Right atrium auricular region (tissue), 2 donors: ENCODE measurements around the gene OR56B4. TPM values are rescaled to one million over a fixed set of nuclear protein-coding genes. Genes with fewer than 3 reads are reported as not detected.
"Not testable (repeated sequence)": the region's sequence is repeated elsewhere in the genome, so short reads cannot be mapped to it uniquely, and the experiment has no call there.

Source experiments
- DNase-seq: peaks from one replicate; pipeline ENCODE4 v3.0.0-alpha.2; 2019; ENCODE audit warnings: low spot score
- H3K27ac ChIP-seq, 2 donors: fragments of 200-600 bp; sonication (generic); 1 replicate in 1 of 2; 2 replicates in 1 of 2; pipeline ENCODE4 v1.5.1; 2016 to 2019
- H3K27me3 ChIP-seq, 2 donors: fragments of 200-600 bp; sonication (generic); one replicate each; pipeline versions ENCODE4 v1.5.1 to v1.6.0; 2017 to 2019
- H3K36me3 ChIP-seq: fragments of 200-600 bp; sonication (generic); one replicate; pipeline ENCODE4 v1.5.1; 2016
- H3K4me1 ChIP-seq, 2 donors: fragments of 200-600 bp; sonication (generic); one replicate each; pipeline versions ENCODE4 v1.5.1 to v1.6.0; 2017 to 2019
- H3K4me3 ChIP-seq, 2 donors: fragments of 200-600 bp; sonication (generic); 1 replicate in 1 of 2; 2 replicates in 1 of 2; pipeline ENCODE4 v1.5.1; 2017 to 2019; ENCODE audit warnings: mild to moderate bottlenecking in 1 of 2, moderate library complexity in 1 of 2
- H3K9me3 ChIP-seq, 2 donors: fragments of 200-600 bp; sonication (generic); one replicate each; pipeline ENCODE4 v1.5.1; 2019
- total RNA-seq, 2 donors: library from RNA; depleted of rRNA; stranded (reverse); fragments of >200 nt; gene quantifications; one replicate each; pipeline ENCODE4 v1.1.0, GENCODE V29; 2016
- TF ChIP-seq, protein P1 (sequence below), 2 donors: fragments of 200-600 bp; sonication (generic); IDR thresholded peaks; one replicate each; pipeline ENCODE4 v1.5.1; 2019; ENCODE audit warnings: antibody characterized with exemption in 2 of 2

The OR56B4 gene
- total RNA-seq, 2 donors from 2014 or later: not detected

DNA sequence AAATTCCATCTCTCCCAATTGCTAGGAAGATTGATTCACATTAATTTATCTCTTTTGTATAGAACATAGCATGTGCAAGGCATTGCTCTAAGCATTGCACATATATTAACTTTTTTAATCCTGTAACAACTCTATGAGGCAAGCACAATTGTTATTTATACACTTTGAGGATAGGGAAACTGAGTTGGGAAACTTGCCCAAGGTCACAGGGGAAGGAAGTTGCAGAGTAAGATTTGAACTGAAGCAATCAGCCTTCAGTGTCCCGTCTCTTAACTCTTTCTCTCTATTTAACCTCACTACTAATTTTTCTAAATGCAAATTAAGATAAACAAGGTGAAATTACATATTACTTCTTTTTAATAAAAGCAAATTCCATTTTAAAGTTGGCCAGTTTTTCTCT, 22.2 kb downstream of the OR56B4 start:
- Histone ChIP-seq H3K27me3 (no peaks in the 10 kb centered on the region), H3K4me1 (no peaks in the 10 kb centered on the region), H3K27ac (no peak overlapping the region), H3K36me3 (no peaks in the 10 kb centered on the region), H3K4me3 (no peak overlapping the region), H3K9me3 (no peaks in the 10 kb centered on the region)
- TF ChIP-seq, protein P1, sequence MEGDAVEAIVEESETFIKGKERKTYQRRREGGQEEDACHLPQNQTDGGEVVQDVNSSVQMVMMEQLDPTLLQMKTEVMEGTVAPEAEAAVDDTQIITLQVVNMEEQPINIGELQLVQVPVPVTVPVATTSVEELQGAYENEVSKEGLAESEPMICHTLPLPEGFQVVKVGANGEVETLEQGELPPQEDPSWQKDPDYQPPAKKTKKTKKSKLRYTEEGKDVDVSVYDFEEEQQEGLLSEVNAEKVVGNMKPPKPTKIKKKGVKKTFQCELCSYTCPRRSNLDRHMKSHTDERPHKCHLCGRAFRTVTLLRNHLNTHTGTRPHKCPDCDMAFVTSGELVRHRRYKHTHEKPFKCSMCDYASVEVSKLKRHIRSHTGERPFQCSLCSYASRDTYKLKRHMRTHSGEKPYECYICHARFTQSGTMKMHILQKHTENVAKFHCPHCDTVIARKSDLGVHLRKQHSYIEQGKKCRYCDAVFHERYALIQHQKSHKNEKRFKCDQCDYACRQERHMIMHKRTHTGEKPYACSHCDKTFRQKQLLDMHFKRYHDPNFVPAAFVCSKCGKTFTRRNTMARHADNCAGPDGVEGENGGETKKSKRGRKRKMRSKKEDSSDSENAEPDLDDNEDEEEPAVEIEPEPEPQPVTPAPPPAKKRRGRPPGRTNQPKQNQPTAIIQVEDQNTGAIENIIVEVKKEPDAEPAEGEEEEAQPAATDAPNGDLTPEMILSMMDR (IDR thresholded peaks at IDR 0.05): no peak
- no peak for DNase-seq

GRCh38 chr11:6132431-6132830, 24.9 kb downstream of the OR56B4 start:
- Histone ChIP-seq H3K9me3 (no peaks in the 10 kb centered on the region), H3K27me3 (no peaks in the 10 kb centered on the region), H3K27ac (no peak overlapping the region), H3K4me1 (no peaks in the 10 kb centered on the region), H3K4me3 (no peak overlapping the region), H3K36me3 (no peaks in the 10 kb centered on the region)
- DNase-seq: no peak
- TF ChIP-seq, protein P1 (IDR thresholded peaks at IDR 0.05): no peak

GRCh38 chr11:6135936-6136335, 28.5 kb downstream of the OR56B4 start:
- H3K27ac ChIP-seq, H3K4me1 ChIP-seq, DNase-seq, H3K36me3 ChIP-seq, H3K9me3 ChIP-seq, H3K27me3 ChIP-seq, H3K4me3 ChIP-seq: not testable (repeated sequence)

- TF ChIP-seq, protein P1 (IDR thresholded peaks at IDR 0.05): no peak
- DNase-seq: no peak
- Histone ChIP-seq H3K27ac (no peak overlapping the region), H3K36me3 (no peaks in the 10 kb centered on the region), H3K4me3 (no peak overlapping the region), H3K4me1 (no peaks in the 10 kb centered on the region), H3K27me3 (no peaks in the 10 kb centered on the region), H3K9me3 (no peaks in the 10 kb centered on the region)
Observed at GRCh38 chr11:6142936-6143335, 35.5 kb downstream of the OR56B4 start.

- not testable (repeated sequence) for H3K27ac ChIP-seq, H3K27me3 ChIP-seq, H3K9me3 ChIP-seq, DNase-seq, H3K4me3 ChIP-seq, H3K36me3 ChIP-seq, H3K4me1 ChIP-seq
Observed at GRCh38 chr11:6143737-6144136, 36.3 kb downstream of the OR56B4 start.

- Histone ChIP-seq H3K4me3 (no peak overlapping the region), H3K4me1 (no peaks in the 10 kb centered on the region), H3K27ac (no peak overlapping the region), H3K27me3 (no peaks in the 10 kb centered on the region), H3K36me3 (no peaks in the 10 kb centered on the region), H3K9me3 (no peaks in the 10 kb centered on the region)
- TF ChIP-seq, protein P1 (IDR thresholded peaks at IDR 0.05): no peak
- no peak for DNase-seq
Observed at GRCh38 chr11:6151117-6151516, 43.6 kb downstream of the OR56B4 start.

GRCh38 chr11:6152126-6152525, 44.6 kb downstream of the OR56B4 start:
- Histone ChIP-seq H3K4me1 (no peaks in the 10 kb centered on the region), H3K36me3 (no peaks in the 10 kb centered on the region), H3K9me3 (no peaks in the 10 kb centered on the region), H3K27me3 (no peaks in the 10 kb centered on the region), H3K4me3 (no peak overlapping the region), H3K27ac (no peak overlapping the region)
- DNase-seq: no peak
- TF ChIP-seq, protein P1 (IDR thresholded peaks at IDR 0.05): no peak
